HG03565 (cell line): ENCODE results near the gene NOP56.
A peak's percentile ranks its signal among the peaks of the same experiment; 100 is the strongest.
"Not testable (repeated sequence)": the region's sequence is repeated elsewhere in the genome, so short reads cannot be mapped to it uniquely, and the experiment has no call there.

ENCODE experiments used
- ATAC-seq: cut with Tn5 transposase; IDR thresholded peaks from one replicate; pipeline ENCODE4 v1.9.1; 2021; ENCODE audit warnings: mild to moderate bottlenecking, moderate library complexity; ENCODE audit not compliant: unreplicated experiment

The NOP56 gene

DNA sequence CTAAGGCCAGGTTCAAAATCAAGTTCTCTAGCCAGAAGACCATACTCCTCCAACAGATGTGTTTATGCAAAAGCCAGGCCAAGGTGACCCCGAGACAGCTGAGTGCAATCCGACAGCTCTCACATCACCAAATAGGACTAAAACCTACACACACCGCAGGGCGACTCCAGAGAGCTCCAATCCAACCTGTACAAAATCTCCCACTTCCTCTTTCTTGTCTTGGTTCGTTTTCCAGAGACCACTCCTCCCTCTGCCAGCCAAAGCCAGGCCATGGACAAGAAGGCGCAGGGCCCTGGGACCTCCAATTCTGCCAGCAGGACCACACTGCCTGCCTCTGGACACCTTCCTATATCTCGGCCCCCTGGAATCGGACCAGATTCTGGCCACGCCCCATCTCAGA lies 11.5 kb upstream of the NOP56 start:
- ATAC-seq = no peak

DNA sequence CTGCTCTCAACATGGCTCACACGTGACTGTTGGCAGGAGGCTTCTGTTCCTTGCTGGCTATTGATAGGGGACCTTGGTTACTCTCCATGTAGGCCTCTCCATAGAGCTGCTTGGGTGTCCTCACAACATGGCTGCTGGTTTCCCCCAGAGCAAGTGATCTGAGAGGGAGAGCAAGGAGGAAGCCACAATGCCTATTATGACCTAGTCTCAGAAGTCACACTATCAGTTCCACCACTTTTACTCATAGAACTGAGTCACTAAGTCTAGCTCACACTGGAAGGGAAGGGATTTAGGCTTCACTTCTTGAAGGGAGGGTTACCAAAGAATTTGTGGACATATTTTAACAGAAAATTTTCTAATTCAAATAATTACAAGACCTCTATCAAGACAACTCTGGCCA lies 8.7 kb upstream of the NOP56 start:
- no peak for ATAC-seq

DNA sequence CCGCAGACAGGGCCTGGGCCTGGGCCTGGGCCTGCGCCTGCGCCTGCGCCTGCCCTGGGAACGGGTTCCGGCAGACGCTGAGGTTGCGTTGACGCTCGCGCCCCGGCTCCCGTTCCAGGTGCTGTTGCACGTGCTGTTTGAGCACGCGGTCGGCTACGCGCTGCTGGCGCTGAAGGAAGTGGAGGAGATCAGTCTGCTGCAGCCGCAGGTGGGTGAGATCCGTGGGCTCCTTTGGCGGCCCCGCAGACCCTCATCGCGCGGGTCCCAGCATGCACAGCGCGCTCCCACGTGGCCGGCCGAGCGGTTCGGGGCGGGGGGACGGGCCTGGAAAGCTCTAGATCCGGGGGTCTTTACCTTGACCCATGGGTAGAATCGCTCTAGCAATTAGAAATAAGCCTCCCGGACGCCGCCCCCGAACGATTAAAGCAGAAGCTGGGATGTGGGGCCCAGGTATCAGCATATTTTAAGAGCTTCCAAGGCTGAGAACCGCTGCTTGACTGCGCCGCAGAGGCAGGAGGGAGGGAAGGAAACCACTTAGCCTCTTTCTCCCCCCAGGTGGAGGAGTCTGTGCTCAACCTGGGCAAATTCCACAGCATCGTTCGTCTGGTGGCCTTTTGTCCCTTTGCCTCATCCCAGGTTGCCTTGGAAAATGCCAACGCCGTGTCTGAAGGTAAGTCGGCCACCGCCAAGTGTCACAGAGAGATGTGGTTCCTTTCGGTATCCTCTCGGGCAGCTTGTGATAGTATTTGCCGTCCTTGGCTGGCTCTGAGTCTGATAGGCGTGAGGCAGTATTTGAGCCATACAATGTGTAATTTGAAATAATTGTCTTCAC lies 508 bp downstream of the NOP56 start:
- ATAC-seq = peak; percentile 18

DNA sequence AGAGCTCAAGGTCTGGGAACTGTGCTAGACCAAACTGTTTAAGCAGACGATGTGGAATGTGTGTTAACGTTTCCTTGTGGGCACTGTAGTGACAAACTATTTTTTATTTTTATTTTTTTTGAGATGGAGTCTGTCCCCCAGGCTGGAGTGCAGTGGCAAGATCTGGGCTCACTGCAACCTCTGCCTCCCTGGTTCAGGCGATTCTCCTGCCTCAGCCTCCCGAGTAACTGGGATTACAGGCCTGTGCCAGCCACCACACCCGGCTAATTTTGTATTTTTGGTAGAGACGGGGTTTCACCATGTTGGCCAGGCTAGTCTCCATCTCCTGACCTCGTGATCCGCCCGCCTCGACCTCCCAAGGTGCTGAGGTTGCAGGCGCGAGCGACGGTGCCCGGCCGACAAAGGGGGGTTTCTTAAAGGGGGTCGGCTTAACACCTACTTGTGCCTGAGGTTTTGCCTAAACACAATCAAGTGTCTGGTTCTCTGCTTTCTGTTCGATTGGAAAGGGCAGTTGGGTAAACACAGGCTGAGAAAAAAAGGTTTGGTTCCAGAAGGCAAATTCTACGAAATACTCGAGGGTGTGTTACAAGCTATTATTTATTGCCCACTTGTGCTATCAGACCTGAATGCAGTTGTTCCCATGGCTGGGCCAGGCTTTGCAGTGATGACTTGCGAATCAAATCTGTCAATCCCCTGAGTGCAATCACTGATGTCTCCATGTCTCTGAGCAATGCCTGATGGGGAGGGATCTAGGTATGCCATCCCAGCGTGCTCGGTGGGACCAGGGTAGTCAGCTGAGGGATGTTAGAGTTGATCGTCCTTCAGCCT lies 1.3 kb downstream of the NOP56 start:
- no peak for ATAC-seq

DNA sequence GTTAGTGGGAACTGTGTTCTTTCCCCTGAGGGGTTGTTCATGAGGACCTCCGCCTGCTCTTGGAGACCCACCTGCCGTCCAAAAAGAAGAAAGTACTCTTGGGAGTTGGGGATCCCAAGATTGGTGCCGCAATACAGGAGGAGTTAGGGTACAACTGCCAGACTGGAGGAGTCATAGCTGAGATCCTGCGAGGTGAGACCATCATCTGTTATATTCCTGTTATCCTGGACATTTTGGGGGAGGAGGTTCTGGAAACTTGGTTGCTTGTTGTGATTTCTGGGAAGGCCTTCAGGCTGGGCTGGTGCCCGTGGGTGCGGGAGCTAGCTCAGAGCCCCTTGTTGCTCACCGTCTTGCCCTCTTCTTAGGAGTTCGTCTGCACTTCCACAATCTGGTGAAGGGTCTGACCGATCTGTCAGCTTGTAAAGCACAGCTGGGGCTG lies 2.0 kb downstream of the NOP56 start:
- ATAC-seq = no peak

DNA sequence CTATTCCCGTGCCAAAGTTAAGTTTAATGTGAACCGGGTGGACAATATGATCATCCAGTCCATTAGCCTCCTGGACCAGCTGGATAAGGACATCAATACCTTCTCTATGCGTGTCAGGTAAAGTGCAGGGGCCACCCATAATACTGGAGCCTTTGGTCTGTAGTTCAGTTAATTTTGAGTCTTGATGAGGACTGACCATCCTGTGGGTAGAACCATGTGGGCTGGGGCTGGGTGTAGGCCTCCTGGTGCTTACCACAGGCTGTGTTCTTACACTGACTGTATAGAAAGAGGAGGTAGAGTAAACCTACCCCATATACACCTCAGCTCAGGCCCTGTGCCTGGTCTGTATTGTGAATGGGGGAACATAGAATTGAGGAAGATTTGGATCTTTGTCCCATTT lies 2.4 kb downstream of the NOP56 start:
- ATAC-seq = no peak

DNA sequence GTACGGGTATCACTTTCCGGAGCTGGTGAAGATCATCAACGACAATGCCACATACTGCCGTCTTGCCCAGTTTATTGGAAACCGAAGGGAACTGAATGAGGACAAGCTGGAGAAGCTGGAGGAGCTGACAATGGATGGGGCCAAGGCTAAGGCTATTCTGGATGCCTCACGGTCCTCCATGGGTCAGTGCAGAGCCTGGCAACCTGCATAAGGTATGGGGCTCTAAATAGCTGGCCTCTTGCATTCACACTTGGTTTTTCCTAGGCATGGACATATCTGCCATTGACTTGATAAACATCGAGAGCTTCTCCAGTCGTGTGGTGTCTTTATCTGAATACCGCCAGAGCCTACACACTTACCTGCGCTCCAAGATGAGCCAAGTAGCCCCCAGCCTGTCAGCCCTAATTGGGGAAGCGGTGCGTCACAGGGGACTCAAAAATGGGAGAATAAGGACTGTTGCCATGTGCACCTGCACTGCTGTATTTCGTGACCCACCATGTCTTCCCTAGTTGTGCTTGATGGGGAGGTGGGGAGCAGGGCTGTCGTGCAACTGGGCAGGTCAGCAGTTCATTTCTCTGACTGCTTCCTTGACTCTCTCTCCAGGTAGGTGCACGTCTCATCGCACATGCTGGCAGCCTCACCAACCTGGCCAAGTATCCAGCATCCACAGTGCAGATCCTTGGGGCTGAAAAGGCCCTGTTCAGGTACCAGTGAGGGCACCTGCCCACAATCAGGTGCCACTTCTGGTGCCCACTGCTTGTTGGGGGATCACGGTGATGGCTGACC lies 3.1 kb downstream of the NOP56 start:
- ATAC-seq = no peak

DNA sequence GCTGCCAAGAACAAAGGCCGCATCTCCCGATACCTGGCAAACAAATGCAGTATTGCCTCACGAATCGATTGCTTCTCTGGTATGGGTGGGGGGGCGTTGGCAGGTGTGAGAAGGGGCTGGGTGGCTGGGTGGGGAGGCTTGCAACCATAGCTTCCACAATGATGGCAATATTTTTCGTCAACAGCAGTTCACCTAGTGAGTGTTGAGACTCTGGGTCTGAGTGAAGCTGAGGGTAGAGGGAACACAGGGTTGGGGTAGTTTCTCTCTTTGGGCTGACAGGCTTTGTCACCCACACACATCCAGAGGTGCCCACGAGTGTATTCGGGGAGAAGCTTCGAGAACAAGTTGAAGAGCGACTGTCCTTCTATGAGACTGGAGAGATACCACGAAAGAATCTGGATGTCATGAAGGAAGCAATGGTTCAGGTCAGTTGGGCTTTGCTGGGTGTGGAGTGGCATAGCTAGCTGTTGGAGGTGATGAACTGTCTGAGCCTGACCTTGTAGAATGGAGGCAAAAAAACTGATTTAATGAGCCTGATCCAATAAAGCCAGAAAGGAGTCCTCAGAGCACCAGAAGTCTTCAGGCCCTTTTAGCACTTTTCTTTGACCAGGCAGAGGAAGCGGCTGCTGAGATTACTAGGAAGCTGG lies 4.2 kb downstream of the NOP56 start:
- no peak for ATAC-seq

DNA sequence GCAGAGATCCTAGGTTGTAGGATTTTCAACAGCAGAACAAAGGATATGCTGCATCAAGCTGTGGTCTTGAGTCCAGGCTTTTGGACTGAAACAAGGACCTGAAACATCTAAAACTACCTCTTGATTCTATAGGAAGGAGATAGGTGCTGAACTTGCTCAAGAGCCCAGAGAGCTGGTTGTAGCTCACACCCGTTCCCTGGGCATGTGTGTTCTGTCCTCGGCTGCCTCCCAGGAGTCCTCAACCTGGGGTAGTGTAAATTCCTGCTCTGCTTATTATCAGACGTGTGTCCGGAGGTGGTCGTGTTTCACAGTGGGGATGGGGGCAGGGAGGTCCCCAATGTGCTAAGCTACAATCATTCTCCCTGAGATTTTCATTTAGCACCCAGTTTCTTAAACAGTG lies 4.8 kb downstream of the NOP56 start:
- ATAC-seq = no peak

DNA sequence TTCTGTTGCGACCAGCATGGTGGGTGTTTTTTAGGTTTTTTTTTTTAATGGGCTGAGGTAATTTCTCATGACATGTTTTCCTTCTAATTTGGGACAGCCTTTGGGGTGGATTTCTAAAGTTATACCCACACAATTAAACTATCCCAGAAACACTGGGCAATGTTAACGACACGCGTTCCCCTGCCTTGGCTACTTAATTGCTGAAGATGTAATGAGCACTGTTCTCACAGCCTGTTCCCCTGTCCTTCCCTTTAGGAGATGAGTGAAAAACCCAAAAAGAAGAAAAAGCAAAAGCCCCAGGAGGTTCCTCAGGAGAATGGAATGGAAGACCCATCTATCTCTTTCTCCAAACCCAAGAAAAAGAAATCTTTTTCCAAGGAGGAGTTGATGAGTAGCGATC lies 5.2 kb downstream of the NOP56 start:
- no peak for ATAC-seq

DNA sequence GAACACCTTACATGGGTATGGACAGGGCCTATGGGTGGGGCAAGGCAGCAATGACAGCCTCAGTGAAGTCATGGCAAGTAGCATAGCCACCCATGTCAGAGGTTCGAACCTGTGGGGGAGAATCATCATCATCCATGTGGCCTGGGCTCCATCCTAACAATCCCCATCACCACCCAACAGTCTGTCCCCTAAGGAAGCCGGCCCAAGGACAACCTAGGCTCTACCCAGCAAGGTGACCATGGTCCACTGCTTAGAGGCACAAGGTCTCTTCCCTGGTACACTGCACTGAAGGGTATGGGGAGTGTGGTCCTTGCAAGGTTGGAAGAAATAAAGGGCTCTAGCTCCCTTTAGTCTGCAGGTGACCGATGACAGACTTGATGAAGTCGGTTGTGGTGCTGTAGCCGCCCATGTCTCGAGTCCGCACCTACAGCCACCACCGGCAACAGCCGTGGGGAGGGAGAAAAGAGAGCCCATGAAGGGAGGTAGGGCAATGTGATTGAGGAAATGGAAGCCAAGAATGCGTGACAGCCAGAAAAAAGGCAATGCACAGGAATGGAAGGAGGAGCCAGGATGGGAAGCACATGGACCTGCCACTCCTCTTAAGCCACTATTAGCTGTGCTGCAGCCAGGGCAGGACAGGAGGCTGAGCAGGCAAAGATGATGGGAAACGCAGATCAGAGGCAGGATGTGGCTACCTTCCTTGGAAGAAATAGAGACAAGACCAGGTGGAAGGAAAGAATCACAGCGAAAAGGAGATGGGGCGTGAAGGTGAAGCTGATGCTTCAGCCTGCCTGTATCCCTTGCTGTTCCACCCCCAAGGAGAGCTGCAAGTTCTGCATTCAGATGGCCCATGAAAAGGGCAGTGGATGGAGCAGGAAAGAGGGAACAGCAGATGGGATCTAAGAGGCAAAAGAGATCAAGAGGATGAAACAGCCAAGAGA lies 6.3 kb downstream of the NOP56 start:
- ATAC-seq = no peak

DNA sequence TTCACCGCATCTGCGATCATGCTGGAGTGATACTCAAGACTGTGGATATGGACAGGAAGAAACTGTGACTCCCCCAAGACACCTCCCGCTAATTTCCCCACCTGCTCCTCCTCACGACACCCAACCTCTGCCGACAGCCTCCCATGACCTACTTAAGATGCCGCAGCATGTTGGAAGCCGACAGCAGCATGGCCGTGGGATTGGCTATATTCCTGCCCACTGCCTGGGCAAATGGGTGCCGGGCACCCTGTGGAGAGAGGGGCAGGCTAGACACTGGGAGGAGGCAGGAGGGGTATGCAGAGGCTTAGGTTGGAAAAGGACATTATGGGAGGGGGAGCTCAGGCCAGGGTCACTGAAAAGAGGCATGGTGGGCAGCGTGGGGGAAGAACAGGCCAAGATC lies 7.1 kb downstream of the NOP56 start:
- ATAC-seq = no peak

DNA sequence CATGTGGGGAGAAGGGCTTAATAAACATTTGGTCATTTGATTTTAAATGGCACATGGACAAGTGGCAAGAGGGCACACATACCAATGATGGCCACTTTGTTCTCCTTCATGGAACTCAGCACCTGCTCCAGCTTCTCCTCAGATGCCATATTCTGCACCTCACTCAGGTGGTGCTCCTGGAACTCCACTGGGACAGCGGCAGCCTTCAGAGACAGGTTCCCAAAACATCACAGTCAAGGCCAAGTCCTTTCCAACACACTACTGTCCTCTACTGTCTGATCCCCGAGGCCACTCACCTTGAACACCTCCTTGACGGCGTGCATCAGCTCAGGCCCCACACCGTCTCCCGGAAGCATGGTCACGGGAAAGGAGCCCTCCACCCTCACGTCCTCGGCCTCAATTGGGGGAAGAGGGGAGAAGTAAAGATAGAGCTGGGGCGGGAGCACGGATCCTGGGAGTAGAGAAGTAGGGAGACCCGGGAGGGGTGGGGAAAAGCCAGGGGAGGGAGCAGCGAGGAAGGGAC lies 11.0 kb downstream of the NOP56 start:
- ATAC-seq = no peak

DNA sequence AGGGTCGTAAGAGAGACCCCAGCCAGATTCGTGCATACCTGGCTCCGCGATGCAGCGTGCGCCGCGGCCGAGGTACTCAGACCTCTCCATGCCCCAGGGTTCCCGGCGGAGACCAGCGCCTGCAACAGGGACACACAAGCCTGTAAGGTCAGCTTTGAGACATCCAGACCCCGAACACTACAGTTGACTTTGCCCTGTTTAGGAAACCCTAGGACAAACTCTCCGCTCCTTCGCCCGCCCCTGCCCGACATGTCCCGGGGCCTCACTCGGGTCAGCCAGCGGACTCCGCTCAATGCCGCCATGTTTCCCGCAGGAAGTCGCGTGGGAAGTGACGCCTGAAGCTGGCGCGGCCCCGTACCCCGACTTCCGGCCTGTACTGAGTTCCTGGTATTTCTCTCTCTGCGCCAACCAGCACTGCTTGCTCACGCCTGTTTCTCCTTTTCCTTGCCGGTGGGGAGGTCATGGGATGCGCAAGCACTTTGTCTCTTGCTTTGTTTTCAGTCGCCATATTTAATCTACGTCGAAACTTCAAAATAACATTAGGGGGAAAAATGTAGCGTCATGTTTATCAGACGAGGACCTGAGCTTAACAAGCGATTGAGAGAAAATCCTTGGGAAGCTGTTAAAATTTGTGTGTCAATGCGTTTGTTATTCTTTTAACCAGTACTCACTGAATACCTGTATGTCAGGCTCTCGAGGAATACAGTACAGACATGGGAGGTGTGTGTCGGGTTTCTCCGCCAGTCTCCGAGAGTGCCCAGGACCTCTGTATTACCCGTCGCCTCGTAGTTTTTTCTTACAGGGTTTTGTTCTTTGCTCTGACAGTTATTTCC lies 11.7 kb downstream of the NOP56 start, which contains the start of gene IDH3B:
Gene IDH3B (minus strand): TSS at position 330 of the 833 bp plus-strand sequence. CDS start 28 bp downstream, at position 302.
- peak; percentile 76 for ATAC-seq

DNA sequence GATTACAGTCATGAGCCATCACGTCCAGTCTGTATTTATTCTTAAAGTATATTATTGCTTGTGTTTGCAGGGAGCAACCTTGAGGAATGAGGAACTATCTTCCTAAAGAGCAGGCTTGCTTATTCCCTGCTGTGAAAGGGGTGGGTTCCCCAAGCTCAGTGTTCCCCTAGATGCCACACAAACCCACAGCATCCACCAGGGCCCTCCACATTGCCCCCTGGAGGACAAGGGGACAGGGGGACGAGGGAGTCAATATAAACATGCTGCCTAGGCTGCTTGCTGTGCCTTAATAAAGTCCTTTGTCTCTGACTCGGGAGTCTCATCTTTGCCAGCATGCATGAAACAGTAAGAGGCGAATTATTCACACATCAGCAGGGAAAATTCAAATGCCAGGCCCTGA lies 19.5 kb downstream of the NOP56 start:
- no peak for ATAC-seq

DNA sequence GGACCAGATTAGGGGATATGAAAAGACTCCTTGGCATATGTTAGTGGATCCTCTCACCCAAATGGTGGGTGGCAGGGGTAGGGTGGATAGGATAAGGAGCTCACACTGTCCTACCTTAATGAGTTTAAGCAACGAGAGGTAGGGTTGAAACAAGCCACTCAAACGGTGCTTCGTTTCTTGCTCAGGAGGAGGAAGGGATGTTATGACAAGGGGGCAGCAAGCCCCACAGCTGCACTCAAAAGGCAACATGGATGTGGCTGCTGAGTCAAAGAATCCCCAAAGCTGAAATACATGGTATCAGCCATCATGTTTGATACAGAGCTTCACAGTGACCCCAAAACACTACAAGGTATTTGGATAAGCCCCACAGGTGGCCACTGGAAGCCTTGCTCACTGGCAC lies 20.0 kb downstream of the NOP56 start:
- no peak for ATAC-seq

DNA sequence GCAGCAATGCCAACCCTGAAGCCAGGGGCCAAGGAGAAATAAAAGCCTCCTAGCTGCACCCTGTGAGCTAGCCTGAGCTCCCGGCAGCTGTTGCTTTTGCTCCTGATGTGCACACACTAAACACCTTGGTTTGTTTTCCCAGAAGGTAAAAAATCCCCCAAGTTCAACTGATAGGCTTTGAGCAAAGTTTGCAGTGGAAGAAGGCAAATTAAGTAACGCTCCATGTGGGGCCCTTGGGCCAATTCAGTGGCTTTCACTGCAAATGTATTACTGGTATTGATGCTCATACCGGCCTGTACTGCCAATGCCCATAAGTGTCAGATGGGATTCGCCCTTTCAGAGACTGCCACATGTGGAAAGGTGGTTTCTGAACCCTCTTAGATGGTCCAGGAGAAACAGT lies 21.0 kb downstream of the NOP56 start:
- ATAC-seq = no peak

DNA sequence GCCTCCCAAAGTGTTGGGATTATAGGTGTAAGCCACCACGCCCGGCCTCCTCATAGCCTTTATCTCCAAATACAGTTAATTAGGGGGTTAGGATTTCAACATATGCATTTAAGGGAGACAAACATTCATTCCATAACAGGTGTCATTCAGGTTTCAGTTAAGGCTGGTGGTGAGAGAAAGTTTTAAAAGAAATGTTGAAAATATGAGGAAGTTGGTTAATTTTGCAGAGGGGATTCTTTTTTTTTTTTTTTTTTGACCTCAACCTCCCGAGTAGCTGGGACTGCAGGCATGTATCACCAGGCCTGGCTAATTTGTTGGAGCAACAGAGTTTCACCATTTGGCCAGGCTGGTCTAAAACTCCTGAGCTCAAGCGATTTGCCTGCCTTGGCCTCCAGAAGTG lies 27.6 kb downstream of the NOP56 start:
- no peak for ATAC-seq

DNA sequence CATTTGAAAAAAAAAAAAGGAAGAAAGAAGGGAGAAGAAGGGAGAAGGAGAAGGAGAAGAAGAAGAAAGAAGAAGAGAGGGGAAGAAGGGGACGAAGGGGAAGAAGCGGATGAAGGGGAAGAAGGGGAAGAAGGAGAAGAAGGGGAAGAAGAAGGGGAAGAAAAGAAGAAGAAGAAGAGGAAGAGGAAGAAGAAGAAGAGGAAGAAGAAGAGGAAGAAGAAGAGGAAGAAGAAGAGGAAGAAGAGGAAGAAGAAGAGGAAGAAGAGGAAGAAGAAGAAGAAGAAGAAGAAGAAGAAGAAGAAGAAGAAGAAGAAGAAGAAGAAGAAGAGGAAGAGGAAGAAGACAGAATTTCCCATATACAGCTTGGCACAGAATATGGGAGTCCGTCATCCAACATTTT lies 29.6 kb downstream of the NOP56 start:
- not testable (repeated sequence) for ATAC-seq
